B cell (primary cell): Measurements from ENCODE around the gene LRRC25. TPM values are rescaled to one million over a fixed set of nuclear protein-coding genes. Genes with fewer than 3 reads are reported as not detected.
A peak's percentile ranks its signal among the peaks of the same experiment; 100 is the strongest.

ENCODE experiments used
- ATAC-seq: fragments of 200-7000 bp; cut with Tn5 transposase; one replicate; pipeline ENCODE4 v1.10.0; 2021; ENCODE audit warnings: low read depth, mild to moderate bottlenecking, moderate number of reproducible peaks, moderate library complexity
- CTCF ChIA-PET: fragments of 350-600 bp; sonication (Branson Sonifier 250); formaldehyde crosslinking; loops from one replicate; lab custom pipeline; 2021; ENCODE audit warnings: antibody characterized with exemption, inconsistent platforms; lab: Charles Lee
- POLR2A ChIA-PET: fragments of 350-600 bp; sonication (Branson Sonifier 250); formaldehyde crosslinking; loops from one replicate; lab custom pipeline; 2021; ENCODE audit warnings: antibody characterized with exemption; lab: Charles Lee
- DNase-seq: peaks from one replicate; pipeline ENCODE4 v3.0.0; 2013
- H2AFZ ChIP-seq: 2 replicates; pipeline ENCODE4 v1.6.1; 2012; ENCODE audit warnings: mild to moderate bottlenecking, low read depth, low read length; ENCODE audit not compliant: insufficient read depth, poor library complexity, severe bottlenecking
- H3K27ac ChIP-seq, 2 donors: 1 replicate in 1 of 2; 2 replicates in 1 of 2; pipeline ENCODE4 v1.5.1; 2012 to 2013; ENCODE audit warnings: low read length in 2 of 2, mild to moderate bottlenecking in 2 of 2, moderate library complexity in 1 of 2
- H3K27me3 ChIP-seq, 4 experiments: fragments of 200-600 bp in 1 of 4; sonication (generic) in 1 of 4; replicated peaks in 1 of 4; 1 replicate in 2 of 4; 2 replicates in 2 of 4; pipeline versions ENCODE4 v1.6.1 to v1.7.0; 2013 to 2016; ENCODE audit warnings: low read length in 3 of 4, mild to moderate bottlenecking in 2 of 4, mixed read lengths in 1 of 4, moderate library complexity in 1 of 4; ENCODE audit not compliant: insufficient read depth in 4 of 4, control insufficient read depth in 3 of 4; ENCODE audit errors: control extremely low read depth in 1 of 4
- H3K36me3 ChIP-seq, 2 experiments: replicated peaks in 1 of 2; 1 replicate in 1 of 2; 2 replicates in 1 of 2; pipeline versions ENCODE4 v1.6.1 to v1.7.1; 2013; ENCODE audit warnings: low read length in 1 of 2; ENCODE audit not compliant: insufficient read depth in 2 of 2, control insufficient read depth in 1 of 2; ENCODE audit errors: control extremely low read depth in 1 of 2, extremely low read depth in 1 of 2
- H3K4me1 ChIP-seq, 2 donors: fragments of 200-600 bp in 1 of 2; sonication (generic) in 1 of 2; 1 replicate in 1 of 2; 2 replicates in 1 of 2; pipeline versions ENCODE4 v1.5.1 to v1.6.1; 2013 to 2017; ENCODE audit warnings: low read length in 2 of 2; ENCODE audit not compliant: control insufficient read depth in 2 of 2, insufficient read depth in 2 of 2
- H3K4me2 ChIP-seq: replicated peaks from 2 replicates; pipeline ENCODE3; 2012; ENCODE audit warnings: mild to moderate bottlenecking, low read depth, low read length; ENCODE audit not compliant: poor library complexity, severe bottlenecking
- H3K4me3 ChIP-seq, 5 experiments: fragments of 200-600 bp in 1 of 5; sonication (generic) in 1 of 5; 1 replicate in 3 of 5; 2 replicates in 2 of 5; pipeline versions ENCODE4 v1.5.1 to v1.7.0; 2011 to 2016; ENCODE audit warnings: low read length in 4 of 5, mild to moderate bottlenecking in 4 of 5, low read depth in 2 of 5, control low read depth in 1 of 5, moderate library complexity in 1 of 5; ENCODE audit not compliant: insufficient read depth in 1 of 5; ENCODE audit errors: control extremely low read depth in 1 of 5, extremely low read depth in 1 of 5
- H3K79me2 ChIP-seq: fragments of 200-600 bp; sonication (generic); one replicate; pipeline ENCODE4 v1.6.0; 2016; ENCODE audit warnings: low read length; ENCODE audit not compliant: control insufficient read depth, insufficient read depth
- H3K9ac ChIP-seq: fragments of 200-600 bp; sonication (generic); 2 replicates; pipeline ENCODE4 v1.6.1; 2017; ENCODE audit warnings: mild to moderate bottlenecking, low read length, moderate library complexity
- H3K9me3 ChIP-seq, 3 donors: one replicate each; pipeline versions ENCODE4 v1.6.1 to v1.7.1; 2013; ENCODE audit warnings: low read length in 2 of 3; ENCODE audit not compliant: control insufficient read depth in 2 of 3, insufficient read depth in 1 of 3; ENCODE audit errors: control extremely low read depth in 1 of 3
- H4K20me1 ChIP-seq: 2 replicates; pipeline ENCODE4 v1.6.0; 2012; ENCODE audit warnings: mild to moderate bottlenecking, low read length; ENCODE audit not compliant: insufficient read depth, control insufficient read depth, poor library complexity, severe bottlenecking
- H3K27ac Mint-ChIP-seq: one replicate; pipeline ENCODE4 v1.8.0; 2021; ENCODE audit warnings: mixed read lengths
- H3K27me3 Mint-ChIP-seq: one replicate; pipeline ENCODE4 v1.8.0; 2021; ENCODE audit warnings: mixed read lengths
- H3K4me1 Mint-ChIP-seq: one replicate; pipeline ENCODE4 v1.8.0; 2021; ENCODE audit warnings: mixed read lengths
- H3K4me3 Mint-ChIP-seq: one replicate; pipeline ENCODE4 v1.8.0; 2021; ENCODE audit warnings: mixed read lengths
- H3K9me3 Mint-ChIP-seq: one replicate; pipeline ENCODE4 v1.8.0; 2022; ENCODE audit warnings: mixed read lengths; ENCODE audit not compliant: insufficient read depth
- CTCF ChIP-seq: fragments of 200-600 bp; IDR thresholded peaks from one replicate; pipeline ENCODE4 v1.8.0; 2022; ENCODE audit warnings: antibody characterized with exemption, mild to moderate bottlenecking
- EZH2 ChIP-seq: IDR thresholded peaks from 2 replicates; pipeline ENCODE4 v1.6.1; 2012; ENCODE audit warnings: borderline replicate concordance, low read depth, mild to moderate bottlenecking, moderate library complexity, low read length; ENCODE audit not compliant: insufficient read depth, poor library complexity, severe bottlenecking
- WGBS: methylation state at CpG from one replicate; pipeline ENCODE4 v1.1.5; 2013; ENCODE audit warnings: missing lambda C conversion rate; ENCODE audit not compliant: insufficient coverage; 5-methylcytosine and 5-hydroxymethylcytosine counted together
- intact Hi-C: fragments of 100-400 bp; cut with micrococcal nuclease; formaldehyde crosslinking; loops from one replicate; pipeline ENCODE4 v1.10.0; 2022
- polyA plus RNA-seq: library from polyadenylated mRNA; depleted of rRNA; stranded (reverse); fragments of >200 nt; gene quantifications from 2 replicates; pipeline ENCODE4 v1.2.3, GENCODE V29; 2012
- total RNA-seq, 2 donors: library from RNA; stranded (reverse); fragments of 120-200 nt in 1 of 2; gene quantifications; 1 replicate in 1 of 2; 2 replicates in 1 of 2; pipeline versions ENCODE4 v1.2.3 to v1.2.4, GENCODE V29; 2013 to 2022

Gene LRRC25
- total and polyA plus RNA-seq, 2 donors (not counting 1 experiment from before 2014, with no cell fraction given): 2.4 to 5.7 TPM

DNA sequence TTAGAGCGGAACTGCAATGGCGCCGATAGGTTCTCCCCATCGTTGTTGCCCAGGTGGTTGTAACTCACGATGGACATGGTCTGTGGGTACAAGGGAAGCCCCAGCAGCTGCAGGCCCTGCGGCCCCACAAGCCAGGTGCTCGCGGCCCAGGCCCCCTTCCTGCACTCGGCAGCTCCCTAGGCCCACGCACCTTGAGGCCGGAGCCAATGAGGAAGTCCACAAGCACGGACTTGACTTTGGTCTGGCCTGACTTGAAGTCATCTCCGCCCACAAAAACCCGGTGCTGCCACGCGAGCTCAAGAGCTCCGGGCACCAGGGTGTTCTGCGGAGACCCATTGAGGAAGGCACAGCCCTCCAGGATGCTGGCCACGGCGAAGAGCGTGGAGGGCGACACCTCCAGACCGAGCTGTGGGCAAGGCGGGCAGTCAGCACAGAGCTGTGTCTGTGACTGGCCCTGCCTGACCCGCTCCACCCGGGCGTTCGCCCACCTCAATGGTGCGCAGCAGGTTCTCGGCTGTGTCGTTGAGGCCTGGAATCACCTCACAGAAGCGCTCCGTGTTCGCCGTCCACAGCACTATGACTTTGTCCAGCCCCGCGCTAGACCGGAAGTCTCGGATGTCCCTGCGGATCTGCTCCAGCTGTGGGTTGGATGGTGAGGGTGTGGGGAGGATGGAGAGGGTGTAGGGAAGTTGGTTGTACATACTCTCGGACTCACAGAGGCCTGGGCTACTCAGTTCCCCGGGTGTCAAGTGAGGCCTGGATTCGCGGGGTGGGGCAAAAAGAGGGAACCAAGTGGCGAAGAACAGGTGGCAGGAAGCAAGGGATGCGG lies 38.6 kb upstream of the LRRC25 start:
- Mint-ChIP-seq H3K4me3 (peak overlapping the region; percentile 84), H3K27ac (no peak overlapping the region), H3K27me3 (no peaks in the 10 kb centered on the region), H3K4me1 (peaks cover 33% of the 10 kb centered on the region), H3K9me3 (no peaks in the 10 kb centered on the region)
- H3K36me3 ChIP-seq: no peaks in the 10 kb centered on the region
- DNase-seq: no peak
- H3K9me3 ChIP-seq: no peaks in the 10 kb centered on the region
- peaks cover 22 to 45% of the 10 kb centered on the region in 2 donors for H3K4me1 ChIP-seq
- ATAC-seq: no peak
- WGBS: 86% methylated on average over 46 of the region's 46 CpGs
- H3K9ac ChIP-seq: no peak overlapping the region
- intact Hi-C loops: no loop called here
- H4K20me1 ChIP-seq: peaks cover 28% of the 10 kb centered on the region
- H3K27ac ChIP-seq: no peak overlapping the region
- TF ChIP-seq EZH2: no peak
- no peak for TF ChIP-seq CTCF
- no peak overlapping the region for H2AFZ ChIP-seq
- H3K4me3 ChIP-seq: peak overlapping the region in 4 of 5 experiments; percentile 55 to 62 (median 60)
- ChIA-PET CTCF (interaction anchor here (0.6 kb wide), 1 partner anchor 773 kb away, joined by 3 read pairs; no protein-coding TSS in a partner anchor), POLR2A (interaction anchor here (0.5 kb wide), 1 partner anchor 109 kb away, joined by 5 read pairs; no protein-coding TSS in a partner anchor)
- peaks cover 8% of the 10 kb centered on the region for H3K79me2 ChIP-seq
- H3K4me2 ChIP-seq: peak overlapping the region; percentile 90
- H3K27me3 ChIP-seq: no peaks in the 10 kb centered on the region
